Neural progenitor cell (in vitro differentiated cells): ENCODE data around the gene ADAMTS12. TPM values are rescaled to one million over a fixed set of nuclear protein-coding genes. Genes with fewer than 3 reads are reported as not detected.

Experiments
- DNase-seq: peaks from one replicate; pipeline ENCODE4 v3.0.0-alpha.2; 2016; ENCODE audit warnings: low spot score
- H2AFZ ChIP-seq: fragments of 200-600 bp; sonication (generic); replicated peaks from 2 replicates; pipeline ENCODE4 v1.6.1; 2016; ENCODE audit warnings: antibody characterized with exemption
- H3F3A ChIP-seq: fragments of 200-600 bp; sonication (generic); 2 replicates; pipeline ENCODE4 v1.6.1; 2016; ENCODE audit warnings: antibody characterized with exemption, low read depth
- H3K27ac ChIP-seq: fragments of 200-600 bp; sonication (generic); 2 replicates; pipeline ENCODE4 v1.5.1; 2016; ENCODE audit warnings: mild to moderate bottlenecking
- H3K27me3 ChIP-seq: fragments of 200-600 bp; sonication (generic); 2 replicates; pipeline ENCODE4 v1.6.1; 2016; ENCODE audit warnings: mild to moderate bottlenecking, moderate library complexity
- H3K36me3 ChIP-seq: fragments of 200-600 bp; sonication (generic); 2 replicates; pipeline ENCODE4 v1.5.1; 2016
- H3K4me1 ChIP-seq: fragments of 200-600 bp; sonication (generic); 2 replicates; pipeline ENCODE4 v1.6.1; 2016; ENCODE audit warnings: mixed run types
- H3K4me2 ChIP-seq: fragments of 200-600 bp; sonication (generic); 2 replicates; pipeline ENCODE4 v1.6.1; 2016
- H3K4me3 ChIP-seq: fragments of 200-600 bp; sonication (generic); 2 replicates; pipeline ENCODE4 v1.5.1; 2016
- H3K79me2 ChIP-seq: fragments of 200-600 bp; sonication (generic); 2 replicates; pipeline ENCODE4 v1.6.1; 2016; ENCODE audit warnings: low read depth
- H3K9ac ChIP-seq: fragments of 200-600 bp; sonication (generic); 2 replicates; pipeline ENCODE4 v1.6.1; 2016
- H3K9me3 ChIP-seq: fragments of 200-600 bp; sonication (generic); 2 replicates; pipeline ENCODE4 v1.5.1; 2016; ENCODE audit warnings: low read depth
- H4K20me1 ChIP-seq: fragments of 200-600 bp; sonication (generic); 2 replicates; pipeline ENCODE4 v1.6.1; 2016; ENCODE audit warnings: low read depth
- H3K27ac Mint-ChIP-seq: 3 replicates; pipeline ENCODE4 v1.8.0; 2021; ENCODE audit warnings: mixed read lengths
- H3K27me3 Mint-ChIP-seq: 2 replicates; pipeline ENCODE4 v1.8.0; 2022; ENCODE audit warnings: low read depth, mild to moderate bottlenecking, inconsistent platforms, moderate library complexity, mixed read lengths; ENCODE audit not compliant: insufficient read depth
- H3K36me3 Mint-ChIP-seq: 3 replicates; pipeline ENCODE4 v1.8.0; 2021; ENCODE audit warnings: mixed read lengths
- H3K4me1 Mint-ChIP-seq: 3 replicates; pipeline ENCODE4 v1.8.0; 2021; ENCODE audit warnings: mixed read lengths
- H3K4me3 Mint-ChIP-seq: 3 replicates; pipeline ENCODE4 v1.8.0; 2021; ENCODE audit warnings: mild to moderate bottlenecking, moderate library complexity, mixed read lengths
- H3K9me3 Mint-ChIP-seq: 3 replicates; pipeline ENCODE4 v1.8.0; 2020; ENCODE audit warnings: mixed read lengths
- EZH2 ChIP-seq: fragments of 200-600 bp; sonication (generic); IDR thresholded peaks from 2 replicates; pipeline ENCODE4 v1.6.1; 2017; ENCODE audit warnings: antibody characterized with exemption, mild to moderate bottlenecking, moderate library complexity
- EZH2phosphoT487 ChIP-seq: fragments of 200-600 bp; sonication (generic); IDR thresholded peaks from 2 replicates; pipeline ENCODE4 v1.6.1; 2017; ENCODE audit warnings: antibody characterized with exemption
- total RNA-seq: library from RNA; depleted of rRNA; stranded (reverse); fragments of >200 nt; gene quantifications from 2 replicates; pipeline ENCODE4 v1.2.3, GENCODE V29; 2015; ENCODE audit warnings: low replicate concordance
- TF ChIP-seq, protein P1 (sequence below): fragments of 200-600 bp; sonication (generic); IDR thresholded peaks from 2 replicates; pipeline ENCODE4 v1.5.1; 2017; ENCODE audit warnings: antibody characterized with exemption, mild to moderate bottlenecking

Gene ADAMTS12
- total RNA-seq, 1 donor from 2014 or later = 15.6 TPM

DNA sequence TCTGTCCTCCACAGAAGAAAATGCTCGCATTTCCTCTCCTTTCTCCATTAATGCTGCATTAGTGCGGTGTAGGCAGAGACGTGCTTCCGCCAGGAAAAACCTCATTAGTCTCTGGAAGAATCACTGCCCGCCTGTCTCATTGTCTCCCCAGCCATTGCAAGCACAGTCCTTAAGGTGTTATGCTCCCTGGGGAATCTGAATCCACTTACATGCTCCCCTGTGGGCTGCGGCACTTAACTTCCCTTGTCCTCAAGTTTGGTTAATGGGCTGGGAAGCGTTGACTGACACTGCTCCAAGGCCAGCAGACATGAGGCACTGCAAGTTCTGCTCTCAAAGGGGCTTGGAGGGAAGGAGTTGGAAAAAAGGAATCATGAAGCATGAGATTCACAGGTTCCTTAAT is 409.5 kb downstream of the ADAMTS12 start:
- peak overlapping the region; percentile 11 for H3K27ac ChIP-seq
- no peak overlapping the region for H3K9ac ChIP-seq
- H3K9me3 ChIP-seq = no peaks in the 10 kb centered on the region
- no peaks in the 10 kb centered on the region for H3K36me3 ChIP-seq
- no peak overlapping the region for H3K4me3 ChIP-seq
- H3F3A ChIP-seq = peaks cover 14% of the 10 kb centered on the region
- H3K9me3 Mint-ChIP-seq = no peaks in the 10 kb centered on the region
- no peak for TF ChIP-seq EZH2
- TF ChIP-seq, protein P1, sequence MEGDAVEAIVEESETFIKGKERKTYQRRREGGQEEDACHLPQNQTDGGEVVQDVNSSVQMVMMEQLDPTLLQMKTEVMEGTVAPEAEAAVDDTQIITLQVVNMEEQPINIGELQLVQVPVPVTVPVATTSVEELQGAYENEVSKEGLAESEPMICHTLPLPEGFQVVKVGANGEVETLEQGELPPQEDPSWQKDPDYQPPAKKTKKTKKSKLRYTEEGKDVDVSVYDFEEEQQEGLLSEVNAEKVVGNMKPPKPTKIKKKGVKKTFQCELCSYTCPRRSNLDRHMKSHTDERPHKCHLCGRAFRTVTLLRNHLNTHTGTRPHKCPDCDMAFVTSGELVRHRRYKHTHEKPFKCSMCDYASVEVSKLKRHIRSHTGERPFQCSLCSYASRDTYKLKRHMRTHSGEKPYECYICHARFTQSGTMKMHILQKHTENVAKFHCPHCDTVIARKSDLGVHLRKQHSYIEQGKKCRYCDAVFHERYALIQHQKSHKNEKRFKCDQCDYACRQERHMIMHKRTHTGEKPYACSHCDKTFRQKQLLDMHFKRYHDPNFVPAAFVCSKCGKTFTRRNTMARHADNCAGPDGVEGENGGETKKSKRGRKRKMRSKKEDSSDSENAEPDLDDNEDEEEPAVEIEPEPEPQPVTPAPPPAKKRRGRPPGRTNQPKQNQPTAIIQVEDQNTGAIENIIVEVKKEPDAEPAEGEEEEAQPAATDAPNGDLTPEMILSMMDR = no peak
- no peak for TF ChIP-seq EZH2phosphoT487
- no peaks in the 10 kb centered on the region for H4K20me1 ChIP-seq
- H3K79me2 ChIP-seq = no peaks in the 10 kb centered on the region
- peaks cover 21% of the 10 kb centered on the region for H3K4me1 ChIP-seq
- peak; percentile 66 for DNase-seq
- no peak overlapping the region for H2AFZ ChIP-seq
- no peaks in the 10 kb centered on the region for H3K27me3 ChIP-seq
- peak overlapping the region; percentile 52 for H3K4me2 ChIP-seq
- H3K36me3 Mint-ChIP-seq = peaks cover 6% of the 10 kb centered on the region
- H3K27me3 Mint-ChIP-seq = no peaks in the 10 kb centered on the region
- no peaks in the 10 kb centered on the region for H3K4me1 Mint-ChIP-seq
- no peak overlapping the region for H3K4me3 Mint-ChIP-seq
- H3K27ac Mint-ChIP-seq = no peak overlapping the region

DNA sequence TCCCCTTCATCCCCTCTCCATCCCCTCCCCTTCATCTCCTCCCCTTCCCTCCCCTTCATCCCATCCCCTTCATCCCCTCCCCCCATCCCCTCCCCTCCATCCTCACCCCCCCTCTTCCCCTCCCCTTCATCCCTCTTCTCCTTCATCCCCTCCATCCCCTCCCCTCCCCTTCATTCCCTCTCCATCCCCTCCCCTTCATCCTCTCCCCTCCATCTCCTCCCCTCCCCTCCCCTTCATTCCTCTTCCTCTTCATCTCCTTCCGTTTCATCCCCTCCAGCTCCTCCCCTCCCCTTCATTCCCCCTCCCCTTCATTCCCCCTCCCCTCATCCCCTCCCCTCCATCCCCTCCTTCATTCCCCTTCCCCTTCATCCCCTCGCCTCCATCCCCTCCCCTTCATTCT is 410.9 kb downstream of the ADAMTS12 start:
- Histone ChIP-seq H3K4me3 (no peak overlapping the region), H2AFZ (no peak overlapping the region), H3K9ac (no peak overlapping the region), H3K36me3 (no peaks in the 10 kb centered on the region), H3K4me2 (no peak overlapping the region), H3K27ac (no peak overlapping the region), H3K79me2 (no peaks in the 10 kb centered on the region), H3K4me1 (peaks cover 13% of the 10 kb centered on the region), H3K9me3 (no peaks in the 10 kb centered on the region), H4K20me1 (no peaks in the 10 kb centered on the region), H3K27me3 (no peaks in the 10 kb centered on the region), H3F3A (peaks cover 14% of the 10 kb centered on the region)
- no peak for DNase-seq
- Mint-ChIP-seq H3K36me3 (peaks cover 15% of the 10 kb centered on the region), H3K27ac (no peak overlapping the region), H3K9me3 (no peaks in the 10 kb centered on the region), H3K27me3 (no peaks in the 10 kb centered on the region), H3K4me1 (no peaks in the 10 kb centered on the region), H3K4me3 (no peak overlapping the region)
- TF ChIP-seq EZH2phosphoT487 = no peak
- TF ChIP-seq EZH2 = no peak
- TF ChIP-seq, protein P1 = no peak

DNA sequence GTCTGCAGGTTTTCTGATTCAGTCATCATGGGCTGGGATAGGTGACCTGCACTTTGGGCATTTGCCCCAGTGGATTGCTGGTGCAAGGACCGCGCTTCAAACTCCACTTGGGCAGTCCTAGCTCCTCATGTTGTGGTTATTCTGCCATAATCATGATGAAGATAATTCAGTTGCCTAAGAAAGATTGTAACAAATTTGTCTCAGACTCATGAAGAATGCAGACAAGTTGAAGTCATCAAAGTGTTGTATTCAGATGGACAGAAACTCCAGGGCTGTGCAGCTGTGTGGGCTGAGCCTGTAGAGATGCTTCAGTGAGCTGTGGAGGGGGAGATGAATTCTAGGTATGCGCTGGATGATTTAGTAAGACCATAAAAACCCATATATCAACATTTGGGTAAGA is 412.5 kb downstream of the ADAMTS12 start:
- no peak overlapping the region for H3K4me3 Mint-ChIP-seq
- H3K36me3 ChIP-seq = no peaks in the 10 kb centered on the region
- H3K4me3 ChIP-seq = no peak overlapping the region
- H3K27me3 ChIP-seq = no peaks in the 10 kb centered on the region
- H3K9me3 ChIP-seq = no peaks in the 10 kb centered on the region
- no peak overlapping the region for H3K27ac Mint-ChIP-seq
- no peaks in the 10 kb centered on the region for H3K9me3 Mint-ChIP-seq
- no peak overlapping the region for H3K4me2 ChIP-seq
- no peaks in the 10 kb centered on the region for H3K4me1 Mint-ChIP-seq
- H3K9ac ChIP-seq = no peak overlapping the region
- H3K27ac ChIP-seq = no peak overlapping the region
- H3F3A ChIP-seq = peaks cover 14% of the 10 kb centered on the region
- no peak for DNase-seq
- no peak overlapping the region for H2AFZ ChIP-seq
- no peaks in the 10 kb centered on the region for H3K79me2 ChIP-seq
- TF ChIP-seq EZH2phosphoT487 (no peak), EZH2 (no peak)
- TF ChIP-seq, protein P1 = no peak
- H4K20me1 ChIP-seq = no peaks in the 10 kb centered on the region
- H3K4me1 ChIP-seq = peaks cover 13% of the 10 kb centered on the region
- peaks cover 28% of the 10 kb centered on the region for H3K36me3 Mint-ChIP-seq
- H3K27me3 Mint-ChIP-seq = no peaks in the 10 kb centered on the region
